Activated naive CD8-positive, alpha-beta T cell treated with anti-CD3 and anti-CD28 coated beads, Interleukin-2, amount 50 U/mL, for 24 hours (primary cell): ENCODE measurements around the gene GTF2F2.

Experiments
- ATAC-seq: fragments of 150-1000 bp; cut with Tn5 transposase; one replicate; pipeline ENCODE4 v1.10.0; 2021
- DNase-seq: peaks from one replicate; pipeline ENCODE4 v3.0.0; 2021
- H3K27ac Mint-ChIP-seq: one replicate; pipeline ENCODE4 v1.8.0; 2021; ENCODE audit warnings: mild to moderate bottlenecking, mixed read lengths
- H3K27me3 Mint-ChIP-seq: one replicate; pipeline ENCODE4 v1.8.0; 2021; ENCODE audit warnings: mixed read lengths
- H3K36me3 Mint-ChIP-seq: one replicate; pipeline ENCODE4 v1.8.0; 2021; ENCODE audit warnings: low read depth, mixed read lengths
- H3K4me1 Mint-ChIP-seq: one replicate; pipeline ENCODE4 v1.8.0; 2021; ENCODE audit warnings: mixed read lengths
- H3K4me3 Mint-ChIP-seq: one replicate; pipeline ENCODE4 v1.8.0; 2021; ENCODE audit warnings: mild to moderate bottlenecking, moderate library complexity, mixed read lengths
- H3K9me3 Mint-ChIP-seq: one replicate; pipeline ENCODE4 v1.8.0; 2021; ENCODE audit warnings: mixed read lengths

GTF2F2 gene

GRCh38 chr13:45316338-45316737, 196.0 kb downstream of the GTF2F2 start:
- Mint-ChIP-seq H3K4me1 (peaks cover 5% of the 10 kb centered on the region), H3K27ac (no peak overlapping the region), H3K27me3 (peaks cover 3% of the 10 kb centered on the region), H3K36me3 (no peaks in the 10 kb centered on the region), H3K4me3 (no peak overlapping the region), H3K9me3 (no peaks in the 10 kb centered on the region)
- DNase-seq: no peak
- no peak for ATAC-seq

DNA sequence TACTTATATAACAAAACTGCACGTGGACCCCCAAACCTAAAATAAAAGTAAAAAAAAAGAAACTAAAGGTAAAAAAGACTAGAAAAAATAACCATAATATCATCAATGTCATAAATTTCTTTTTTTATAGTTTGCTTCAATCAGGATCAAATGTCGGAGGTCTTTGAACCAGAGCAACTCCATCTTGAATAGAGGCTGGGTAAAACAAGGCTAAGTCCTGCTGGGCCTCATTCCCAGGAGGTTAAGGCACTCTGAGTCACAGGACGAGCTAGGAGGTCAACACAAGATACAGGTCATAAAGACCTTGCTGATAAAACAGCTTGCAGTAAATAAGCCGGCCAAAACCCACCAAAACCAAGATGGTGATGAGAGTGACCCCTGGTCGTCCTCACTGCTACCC, 196.7 kb downstream of the GTF2F2 start:
- Mint-ChIP-seq H3K27me3 (peaks cover under 1% of the 10 kb centered on the region), H3K9me3 (no peaks in the 10 kb centered on the region), H3K27ac (no peak overlapping the region), H3K4me3 (no peak overlapping the region), H3K4me1 (peaks cover 2% of the 10 kb centered on the region), H3K36me3 (no peaks in the 10 kb centered on the region)
- no peak for DNase-seq
- no peak for ATAC-seq

- ATAC-seq (no peak), DNase-seq (no peak)
- no peak overlapping the region for H3K27ac Mint-ChIP-seq
- no peaks in the 10 kb centered on the region for H3K27me3 Mint-ChIP-seq
- H3K4me1 Mint-ChIP-seq: peaks cover 2% of the 10 kb centered on the region
- H3K36me3 Mint-ChIP-seq: no peaks in the 10 kb centered on the region
- H3K4me3 Mint-ChIP-seq: no peak overlapping the region
- no peaks in the 10 kb centered on the region for H3K9me3 Mint-ChIP-seq
These were observed 200.7 kb downstream of the GTF2F2 start for GRCh38 chr13:45320876-45321629.

DNA sequence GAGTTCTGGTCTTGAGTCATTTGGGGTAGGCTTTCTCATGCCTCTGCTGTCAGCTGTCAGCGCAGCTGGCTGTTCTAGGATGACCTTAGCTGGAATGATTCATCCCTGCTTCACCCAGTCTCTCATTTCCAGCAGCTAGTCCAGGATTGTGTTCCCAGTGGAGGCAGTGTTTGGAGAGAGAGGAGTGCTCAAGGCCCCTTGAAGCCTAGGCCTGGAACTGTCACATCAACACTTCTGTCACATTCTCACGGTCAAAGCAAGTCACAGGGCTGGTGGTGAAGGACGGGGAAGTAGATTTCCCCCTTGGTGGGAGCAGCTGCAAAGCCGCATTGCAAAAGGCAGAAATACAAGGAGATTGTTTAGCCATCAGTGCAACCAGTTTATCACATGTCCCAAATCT, 205.5 kb downstream of the GTF2F2 start:
- no peak overlapping the region for H3K27ac Mint-ChIP-seq
- DNase-seq: no peak
- peaks cover 33% of the 10 kb centered on the region for H3K4me1 Mint-ChIP-seq
- ATAC-seq: no peak
- H3K36me3 Mint-ChIP-seq: no peaks in the 10 kb centered on the region
- H3K27me3 Mint-ChIP-seq: no peaks in the 10 kb centered on the region
- H3K9me3 Mint-ChIP-seq: no peaks in the 10 kb centered on the region
- H3K4me3 Mint-ChIP-seq: no peak overlapping the region

GRCh38 chr13:45327253-45327955, 207.1 kb downstream of the GTF2F2 start:
- Mint-ChIP-seq H3K27ac (peak overlapping the region; percentile 37), H3K36me3 (no peaks in the 10 kb centered on the region), H3K4me1 (peaks cover 46% of the 10 kb centered on the region), H3K4me3 (no peak overlapping the region), H3K27me3 (no peaks in the 10 kb centered on the region), H3K9me3 (no peaks in the 10 kb centered on the region)
- ATAC-seq (peak; percentile 20), DNase-seq (no peak)

GRCh38 chr13:45328661-45329111, 208.4 kb downstream of the GTF2F2 start:
- H3K4me3 Mint-ChIP-seq: no peak overlapping the region
- no peaks in the 10 kb centered on the region for H3K27me3 Mint-ChIP-seq
- ATAC-seq (no peak), DNase-seq (no peak)
- H3K4me1 Mint-ChIP-seq: peaks cover 56% of the 10 kb centered on the region
- H3K36me3 Mint-ChIP-seq: peaks cover 4% of the 10 kb centered on the region
- H3K27ac Mint-ChIP-seq: no peak overlapping the region
- no peaks in the 10 kb centered on the region for H3K9me3 Mint-ChIP-seq

- peak overlapping the region; percentile 16 for H3K27ac Mint-ChIP-seq
- H3K36me3 Mint-ChIP-seq: peaks cover 28% of the 10 kb centered on the region
- ATAC-seq (no peak), DNase-seq (no peak)
- H3K4me3 Mint-ChIP-seq: no peak overlapping the region
- no peaks in the 10 kb centered on the region for H3K9me3 Mint-ChIP-seq
- H3K4me1 Mint-ChIP-seq: peaks cover 81% of the 10 kb centered on the region
- no peaks in the 10 kb centered on the region for H3K27me3 Mint-ChIP-seq
These were observed 210.9 kb downstream of the GTF2F2 start for GRCh38 chr13:45331123-45331619.

DNA sequence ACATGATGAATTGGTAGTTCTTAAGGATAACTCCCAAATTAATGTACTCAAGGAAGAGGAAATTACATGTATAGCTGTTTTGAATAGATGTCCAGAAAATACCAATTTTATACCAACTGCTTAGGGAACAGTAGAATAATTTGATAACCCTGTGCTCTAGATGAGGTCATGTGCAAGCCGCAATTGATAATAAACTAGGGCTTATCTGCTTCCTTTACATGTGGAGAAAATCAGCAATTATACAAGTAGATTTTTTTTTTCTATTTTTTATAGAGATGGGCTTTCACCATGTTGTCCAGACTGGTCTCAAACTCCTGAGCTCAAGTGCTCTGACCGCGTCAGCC, 211.4 kb downstream of the GTF2F2 start:
- Mint-ChIP-seq H3K9me3 (no peaks in the 10 kb centered on the region), H3K4me1 (peaks cover 86% of the 10 kb centered on the region), H3K4me3 (no peak overlapping the region), H3K27ac (peak overlapping the region; percentile 16), H3K36me3 (peaks cover 33% of the 10 kb centered on the region), H3K27me3 (no peaks in the 10 kb centered on the region)
- ATAC-seq: no peak
- DNase-seq: no peak

GRCh38 chr13:45332036-45332830, 211.9 kb downstream of the GTF2F2 start:
- DNase-seq: no peak
- ATAC-seq: no peak
- Mint-ChIP-seq H3K4me3 (no peak overlapping the region), H3K27me3 (no peaks in the 10 kb centered on the region), H3K27ac (peak overlapping the region; percentile 57), H3K36me3 (peaks cover 39% of the 10 kb centered on the region), H3K4me1 (peaks cover 89% of the 10 kb centered on the region), H3K9me3 (no peaks in the 10 kb centered on the region)

DNA sequence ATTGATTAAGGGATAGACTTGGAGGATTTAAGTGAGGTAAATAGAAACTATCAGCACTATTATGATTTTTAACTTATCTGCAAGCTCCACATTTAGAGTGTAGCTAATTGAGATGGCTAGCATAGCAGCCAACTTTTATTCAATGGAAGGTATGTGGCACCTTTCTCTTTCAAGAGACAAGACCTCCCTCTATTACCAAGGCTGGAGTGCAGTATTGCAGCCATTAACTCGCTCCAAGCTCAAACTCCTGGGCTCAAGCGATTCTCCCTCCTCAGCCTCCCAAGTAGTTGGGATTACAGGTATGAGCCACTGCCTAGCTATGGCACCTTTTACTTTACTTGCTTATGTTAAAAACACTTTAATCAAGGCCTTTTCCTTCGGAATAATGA, 212.5 kb downstream of the GTF2F2 start:
- no peaks in the 10 kb centered on the region for H3K9me3 Mint-ChIP-seq
- peak overlapping the region; percentile 57 for H3K27ac Mint-ChIP-seq
- H3K4me3 Mint-ChIP-seq: no peak overlapping the region
- peaks cover 45% of the 10 kb centered on the region for H3K36me3 Mint-ChIP-seq
- H3K4me1 Mint-ChIP-seq: peaks cover 89% of the 10 kb centered on the region
- ATAC-seq (no peak), DNase-seq (no peak)
- no peaks in the 10 kb centered on the region for H3K27me3 Mint-ChIP-seq

DNA sequence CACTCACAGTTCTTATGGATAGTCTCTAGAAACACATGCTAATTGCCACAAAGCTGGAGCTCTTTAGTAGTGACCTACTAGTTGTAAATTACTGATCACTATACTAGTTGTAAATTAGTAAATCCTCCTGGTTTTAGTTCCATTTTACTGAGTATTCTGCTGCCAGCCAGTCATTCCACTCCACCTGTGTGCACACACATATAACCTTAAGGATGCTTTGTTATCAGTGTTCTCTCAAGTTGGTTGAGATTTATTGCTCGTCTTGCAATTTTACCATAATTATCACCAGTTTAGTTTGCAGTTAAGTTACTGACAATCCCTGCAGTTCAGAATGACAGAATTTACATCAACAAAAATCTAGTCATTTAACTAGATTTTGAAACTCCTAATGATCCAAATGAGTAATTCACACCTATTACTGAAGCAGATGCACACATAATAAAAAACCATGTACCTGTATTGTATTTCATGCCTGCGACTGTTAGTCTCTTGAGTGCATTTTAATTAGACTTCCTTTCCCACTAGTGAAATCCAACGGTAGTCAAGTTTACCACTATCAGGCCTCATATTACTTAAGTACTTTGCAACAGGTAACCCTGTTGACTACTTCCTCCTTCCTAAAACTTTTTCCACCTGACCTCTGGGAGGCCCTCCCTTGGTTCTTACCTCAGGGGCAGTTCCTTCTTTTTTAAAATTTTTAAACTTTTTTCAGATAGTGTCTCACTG, 213.1 kb downstream of the GTF2F2 start:
- H3K4me3 Mint-ChIP-seq: no peak overlapping the region
- H3K4me1 Mint-ChIP-seq: peaks cover 91% of the 10 kb centered on the region
- no peak for DNase-seq
- H3K27me3 Mint-ChIP-seq: no peaks in the 10 kb centered on the region
- no peaks in the 10 kb centered on the region for H3K9me3 Mint-ChIP-seq
- no peak for ATAC-seq
- peaks cover 51% of the 10 kb centered on the region for H3K36me3 Mint-ChIP-seq
- peak overlapping the region; percentile 23 for H3K27ac Mint-ChIP-seq
